SJCRH30 (cell line): Measurements from ENCODE around the gene LLGL2. TPM values are rescaled to one million over a fixed set of nuclear protein-coding genes. Genes with fewer than 3 reads are reported as not detected.

ENCODE experiments used
- DNase-seq, 2 experiments: peaks; one replicate each; pipeline ENCODE4 v3.0.0-alpha.2; 2015 to 2020
- H3K27ac ChIP-seq: fragments of 250-450 bp; sonication (Bioruptor Pico); 2 replicates; pipeline ENCODE4 v1.5.1; 2020; ENCODE audit warnings: mild to moderate bottlenecking, moderate library complexity
- H3K27me3 ChIP-seq: fragments of 250-450 bp; sonication (Bioruptor Pico); 2 replicates; pipeline ENCODE4 v1.5.1; 2020; ENCODE audit warnings: mild to moderate bottlenecking, moderate library complexity
- H3K36me3 ChIP-seq: fragments of 250-450 bp; sonication (Bioruptor Pico); 2 replicates; pipeline ENCODE4 v1.5.1; 2020; ENCODE audit warnings: mild to moderate bottlenecking, moderate library complexity
- H3K4me1 ChIP-seq: fragments of 250-450 bp; sonication (Bioruptor Pico); 2 replicates; pipeline ENCODE4 v1.5.1; 2020; ENCODE audit warnings: mild to moderate bottlenecking, moderate library complexity
- H3K4me3 ChIP-seq: fragments of 250-450 bp; sonication (Bioruptor Pico); 2 replicates; pipeline ENCODE4 v1.5.1; 2020; ENCODE audit warnings: mild to moderate bottlenecking, moderate library complexity
- H3K9me3 ChIP-seq: fragments of 250-450 bp; sonication (Bioruptor Pico); replicated peaks from 2 replicates; pipeline ENCODE4 v1.5.1; 2020; ENCODE audit warnings: mild to moderate bottlenecking, moderate library complexity
- total RNA-seq: library from RNA; depleted of rRNA; stranded (reverse); fragments of >200 nt; shearing (Covaris generic); gene quantifications from 2 replicates; pipeline ENCODE4 v1.2.3, GENCODE V29; 2014

The LLGL2 gene
- total RNA-seq, 1 experiment from 2014 or later = not detected

- Histone ChIP-seq H3K4me3 (no peak overlapping the region), H3K27ac (no peak overlapping the region), H3K36me3 (no peaks in the 10 kb centered on the region), H3K4me1 (no peaks in the 10 kb centered on the region), H3K27me3 (no peaks in the 10 kb centered on the region), H3K9me3 (no peaks in the 10 kb centered on the region)
- no peak for DNase-seq
Measured at GRCh38 chr17:75487351-75488070, 38.0 kb upstream of the LLGL2 start.

GRCh38 chr17:75488693-75489510 is 36.6 kb upstream of the LLGL2 start:
- Histone ChIP-seq H3K27ac (no peak overlapping the region), H3K27me3 (no peaks in the 10 kb centered on the region), H3K4me1 (no peaks in the 10 kb centered on the region), H3K36me3 (0 out of 2 replicates have a peak, but pooled peaks cover 4% of the 10 kb centered on the region), H3K9me3 (no peaks in the 10 kb centered on the region), H3K4me3 (no peak overlapping the region)
- DNase-seq = no peak

GRCh38 chr17:75489511-75489955 is 36.0 kb upstream of the LLGL2 start:
- no peak overlapping the region for H3K27ac ChIP-seq
- H3K4me3 ChIP-seq = no peak overlapping the region
- 0 out of 2 replicates have a peak, but pooled peaks cover 4% of the 10 kb centered on the region for H3K36me3 ChIP-seq
- no peaks in the 10 kb centered on the region for H3K9me3 ChIP-seq
- H3K27me3 ChIP-seq = no peaks in the 10 kb centered on the region
- H3K4me1 ChIP-seq = no peaks in the 10 kb centered on the region
- DNase-seq = no peak

DNA sequence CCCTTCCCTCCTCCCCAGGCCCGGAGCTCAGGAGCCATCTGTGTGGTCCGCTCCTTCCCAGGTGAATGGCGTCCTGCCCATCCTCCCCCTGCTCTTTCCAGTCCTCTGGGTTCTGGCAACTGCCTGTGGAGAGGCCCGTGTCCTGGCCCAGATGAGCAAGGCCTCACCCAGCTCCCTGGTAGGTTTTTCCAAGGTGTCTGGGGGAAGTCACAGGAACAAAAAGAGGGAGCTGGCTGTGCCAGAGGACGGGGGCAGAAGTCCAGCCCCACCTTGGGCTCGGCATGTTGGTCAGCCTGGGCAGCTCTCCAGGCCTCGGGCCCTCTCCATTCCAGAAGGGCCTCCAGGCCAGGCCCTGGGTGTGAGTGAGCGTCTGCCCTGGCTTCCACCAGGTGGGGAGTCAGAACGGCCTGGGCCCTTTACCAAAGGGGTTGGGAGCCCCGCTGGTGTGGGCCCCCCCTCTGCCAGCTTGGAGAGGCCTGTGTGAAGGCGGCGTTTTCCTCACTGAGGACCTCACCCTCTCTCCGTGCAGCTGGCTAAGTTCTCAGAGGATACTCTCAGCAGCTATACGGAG is 35.2 kb upstream of the LLGL2 start:
- no peaks in the 10 kb centered on the region for H3K4me1 ChIP-seq
- no peak overlapping the region for H3K4me3 ChIP-seq
- no peaks in the 10 kb centered on the region for H3K27me3 ChIP-seq
- no peaks in the 10 kb centered on the region for H3K9me3 ChIP-seq
- no peak overlapping the region for H3K27ac ChIP-seq
- no peak for DNase-seq
- H3K36me3 ChIP-seq = peaks cover 4% of the 10 kb centered on the region; the same call in 1 of the 2 replicates

GRCh38 chr17:75490953-75491649 is 34.4 kb upstream of the LLGL2 start:
- H3K27me3 ChIP-seq = no peaks in the 10 kb centered on the region
- H3K36me3 ChIP-seq = peaks cover 4% of the 10 kb centered on the region; the same call in 1 of the 2 replicates
- no peak for DNase-seq
- H3K4me1 ChIP-seq = no peaks in the 10 kb centered on the region
- no peaks in the 10 kb centered on the region for H3K9me3 ChIP-seq
- no peak overlapping the region for H3K4me3 ChIP-seq
- no peak overlapping the region for H3K27ac ChIP-seq

- Histone ChIP-seq H3K4me1 (no peaks in the 10 kb centered on the region), H3K27ac (no peak overlapping the region), H3K36me3 (peaks cover 8% of the 10 kb centered on the region; the same call in 1 of the 2 replicates), H3K27me3 (no peaks in the 10 kb centered on the region), H3K4me3 (no peak overlapping the region), H3K9me3 (no peaks in the 10 kb centered on the region)
- DNase-seq = no peak
Measured at GRCh38 chr17:75491680-75492079, 33.8 kb upstream of the LLGL2 start.

DNA sequence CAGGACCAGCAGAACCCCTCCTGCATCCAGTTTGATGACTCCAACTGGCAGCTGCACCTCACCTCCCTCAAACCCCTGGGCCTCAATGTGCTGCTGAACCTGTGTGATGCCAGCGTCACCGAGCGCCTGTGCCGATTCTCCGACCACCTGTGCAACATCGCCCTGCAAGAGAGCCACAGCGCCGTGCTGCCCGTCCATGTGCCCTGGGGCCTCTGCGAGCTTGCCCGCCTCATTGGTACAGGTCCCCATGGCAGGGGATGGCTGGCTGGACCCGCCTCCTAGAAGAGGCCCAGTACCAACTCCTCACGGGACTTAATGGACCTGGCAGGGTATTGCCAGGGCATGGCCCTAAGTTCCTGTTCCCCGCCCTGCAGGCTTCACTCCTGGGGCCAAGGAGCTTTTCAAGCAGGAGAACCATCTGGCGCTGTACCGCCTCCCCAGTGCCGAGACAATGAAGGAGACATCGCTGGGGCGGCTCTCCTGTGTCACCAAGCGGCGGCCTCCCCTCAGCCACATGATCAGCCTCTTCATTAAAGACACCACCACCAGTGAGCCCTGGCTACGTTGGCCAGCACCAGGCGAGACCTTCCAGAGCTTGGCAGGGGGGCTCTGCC is 32.8 kb upstream of the LLGL2 start:
- no peak overlapping the region for H3K27ac ChIP-seq
- H3K4me3 ChIP-seq = no peak overlapping the region
- no peaks in the 10 kb centered on the region for H3K9me3 ChIP-seq
- no peaks in the 10 kb centered on the region for H3K27me3 ChIP-seq
- H3K4me1 ChIP-seq = no peaks in the 10 kb centered on the region
- H3K36me3 ChIP-seq = peaks cover 11% of the 10 kb centered on the region
- no peak for DNase-seq

GRCh38 chr17:75493476-75494129 is 31.9 kb upstream of the LLGL2 start:
- no peaks in the 10 kb centered on the region for H3K27me3 ChIP-seq
- DNase-seq = no peak
- H3K27ac ChIP-seq = no peak overlapping the region
- no peak overlapping the region for H3K4me3 ChIP-seq
- H3K4me1 ChIP-seq = no peaks in the 10 kb centered on the region
- H3K36me3 ChIP-seq = peaks cover 16% of the 10 kb centered on the region
- no peaks in the 10 kb centered on the region for H3K9me3 ChIP-seq

GRCh38 chr17:75494326-75494877 is 31.1 kb upstream of the LLGL2 start:
- Histone ChIP-seq H3K36me3 (peaks cover 16% of the 10 kb centered on the region), H3K27me3 (no peaks in the 10 kb centered on the region), H3K4me1 (no peaks in the 10 kb centered on the region), H3K27ac (no peak overlapping the region), H3K9me3 (no peaks in the 10 kb centered on the region), H3K4me3 (no peak overlapping the region)
- no peak for DNase-seq

- H3K4me1 ChIP-seq = no peaks in the 10 kb centered on the region
- no peaks in the 10 kb centered on the region for H3K27me3 ChIP-seq
- H3K27ac ChIP-seq = no peak overlapping the region
- peaks cover 24% of the 10 kb centered on the region for H3K36me3 ChIP-seq
- H3K9me3 ChIP-seq = no peaks in the 10 kb centered on the region
- DNase-seq = no peak
- H3K4me3 ChIP-seq = no peak overlapping the region
Measured at GRCh38 chr17:75496005-75496404, 29.5 kb upstream of the LLGL2 start.

- H3K27me3 ChIP-seq = no peaks in the 10 kb centered on the region
- H3K36me3 ChIP-seq = peaks cover 27% of the 10 kb centered on the region
- no peak overlapping the region for H3K4me3 ChIP-seq
- no peaks in the 10 kb centered on the region for H3K4me1 ChIP-seq
- no peak overlapping the region for H3K27ac ChIP-seq
- DNase-seq = no peak
- H3K9me3 ChIP-seq = no peaks in the 10 kb centered on the region
Measured at GRCh38 chr17:75498039-75498725, 27.3 kb upstream of the LLGL2 start.

- DNase-seq = no peak
- no peaks in the 10 kb centered on the region for H3K4me1 ChIP-seq
- H3K9me3 ChIP-seq = no peaks in the 10 kb centered on the region
- no peaks in the 10 kb centered on the region for H3K27me3 ChIP-seq
- H3K36me3 ChIP-seq = peaks cover 28% of the 10 kb centered on the region
- no peak overlapping the region for H3K27ac ChIP-seq
- no peak overlapping the region for H3K4me3 ChIP-seq
Measured at GRCh38 chr17:75498726-75499213, 26.7 kb upstream of the LLGL2 start.
